HG03432 (cell line): ENCODE measurements around the gene SLC48A1.

Experiments
- ATAC-seq: cut with Tn5 transposase; IDR thresholded peaks from one replicate; pipeline ENCODE4 v1.9.1; 2021; ENCODE audit warnings: mild to moderate bottlenecking, moderate library complexity; ENCODE audit not compliant: unreplicated experiment

The SLC48A1 gene

GRCh38 chr12:47821346-47821706 lies 48.3 kb downstream of the SLC48A1 start:
- ATAC-seq, result no peak

- ATAC-seq, result no peak
These were observed 49.4 kb downstream of the SLC48A1 start for GRCh38 chr12:47822401-47822800.

- no peak for ATAC-seq
These were observed 49.8 kb downstream of the SLC48A1 start for GRCh38 chr12:47822863-47823262.

- no peak for ATAC-seq
These were observed 50.5 kb downstream of the SLC48A1 start for GRCh38 chr12:47823422-47824086.

- no peak for ATAC-seq
These were observed 51.2 kb downstream of the SLC48A1 start for GRCh38 chr12:47824198-47824597.

- ATAC-seq, result no peak
These were observed 51.6 kb downstream of the SLC48A1 start for GRCh38 chr12:47824635-47825034.

- no peak for ATAC-seq
These were observed 52.2 kb downstream of the SLC48A1 start for GRCh38 chr12:47825173-47825639.

- no peak for ATAC-seq
These were observed 55.3 kb downstream of the SLC48A1 start for GRCh38 chr12:47828008-47828975.

GRCh38 chr12:47828976-47829482 lies 56.0 kb downstream of the SLC48A1 start:
- no peak for ATAC-seq

- no peak for ATAC-seq
These were observed 56.5 kb downstream of the SLC48A1 start for GRCh38 chr12:47829584-47829983.
